Progenitor cell of endocrine pancreas (in vitro differentiated cells): Measurements from ENCODE around the gene ZNF497. TPM values are rescaled to one million over a fixed set of nuclear protein-coding genes. Genes with fewer than 3 reads are reported as not detected.
A peak's percentile ranks its signal among the peaks of the same experiment; 100 is the strongest.

ENCODE experiments used
- DNase-seq: peaks from one replicate; pipeline ENCODE4 v3.0.0; 2021; ENCODE audit warnings: low spot score; ENCODE audit not compliant: unreplicated experiment
- H3K27ac Mint-ChIP-seq: 2 replicates; pipeline ENCODE4 v1.8.0; 2021; ENCODE audit warnings: mild to moderate bottlenecking, moderate library complexity, mixed read lengths
- H3K27me3 Mint-ChIP-seq: 2 replicates; pipeline ENCODE4 v1.8.0; 2021; ENCODE audit warnings: mixed read lengths
- H3K36me3 Mint-ChIP-seq: 2 replicates; pipeline ENCODE4 v1.8.0; 2022; ENCODE audit warnings: mixed read lengths; ENCODE audit not compliant: insufficient read depth
- H3K4me1 Mint-ChIP-seq: 2 replicates; pipeline ENCODE4 v1.8.0; 2021; ENCODE audit warnings: low read depth, mixed read lengths
- H3K4me3 Mint-ChIP-seq: 2 replicates; pipeline ENCODE4 v1.8.0; 2021; ENCODE audit warnings: low read depth, mild to moderate bottlenecking, moderate library complexity, mixed read lengths
- H3K9me3 Mint-ChIP-seq: 2 replicates; pipeline ENCODE4 v1.8.0; 2021; ENCODE audit warnings: low read depth, mixed read lengths
- CTCF ChIP-seq: fragments of 200-600 bp; sonication (generic); IDR thresholded peaks from one replicate; pipeline ENCODE4 v1.5.0; 2021; ENCODE audit warnings: antibody characterized with exemption, mild to moderate bottlenecking; ENCODE audit not compliant: unreplicated experiment
- total RNA-seq: library from RNA; stranded (reverse); gene quantifications from 2 replicates; pipeline ENCODE4 v1.2.1, GENCODE V29; 2021

Gene ZNF497
- total RNA-seq, 1 donor from 2014 or later: 13.4 TPM

GRCh38 chr19:58326914-58327726, 35.4 kb downstream of the ZNF497 start, which contains the start of gene ZSCAN22:
ZSCAN22 (plus strand) TSS chr19:58326994; CDS start chr19:58334803, 7,809 bp downstream.
- Mint-ChIP-seq H3K27me3 (no peaks in the 10 kb centered on the region), H3K4me1 (peaks cover 10% of the 10 kb centered on the region), H3K9me3 (no peaks in the 10 kb centered on the region), H3K27ac (no peak within 1 kb of the TSS), H3K36me3 (no peaks in the 10 kb centered on the region), H3K4me3 (no peak within 1 kb of the TSS)
- DNase-seq: peak; percentile 87
- TF ChIP-seq CTCF: no peak

- no peak for DNase-seq
- Mint-ChIP-seq H3K4me3 (no peak overlapping the region), H3K27ac (no peak overlapping the region), H3K4me1 (peaks cover 10% of the 10 kb centered on the region), H3K36me3 (no peaks in the 10 kb centered on the region), H3K9me3 (no peaks in the 10 kb centered on the region), H3K27me3 (no peaks in the 10 kb centered on the region)
- TF ChIP-seq CTCF: no peak
These were observed 36.0 kb downstream of the ZNF497 start for GRCh38 chr19:58326501-58326913.

- Mint-ChIP-seq H3K36me3 (no peaks in the 10 kb centered on the region), H3K27ac (no peak overlapping the region), H3K9me3 (no peaks in the 10 kb centered on the region), H3K4me1 (peaks cover 6% of the 10 kb centered on the region), H3K4me3 (no peak overlapping the region), H3K27me3 (no peaks in the 10 kb centered on the region)
- TF ChIP-seq CTCF: no peak
- DNase-seq: no peak
These were observed 37.1 kb downstream of the ZNF497 start for GRCh38 chr19:58325311-58326022.

GRCh38 chr19:58319241-58319640, 43.3 kb downstream of the ZNF497 start:
- peaks cover 4% of the 10 kb centered on the region for H3K36me3 Mint-ChIP-seq
- H3K9me3 Mint-ChIP-seq: no peaks in the 10 kb centered on the region
- H3K4me1 Mint-ChIP-seq: no peaks in the 10 kb centered on the region
- no peak overlapping the region for H3K4me3 Mint-ChIP-seq
- no peak overlapping the region for H3K27ac Mint-ChIP-seq
- no peak for DNase-seq
- no peak for TF ChIP-seq CTCF
- no peaks in the 10 kb centered on the region for H3K27me3 Mint-ChIP-seq

- H3K4me1 Mint-ChIP-seq: no peaks in the 10 kb centered on the region
- H3K4me3 Mint-ChIP-seq: no peak overlapping the region
- no peak for TF ChIP-seq CTCF
- no peaks in the 10 kb centered on the region for H3K27me3 Mint-ChIP-seq
- H3K27ac Mint-ChIP-seq: no peak overlapping the region
- DNase-seq: no peak
- H3K9me3 Mint-ChIP-seq: no peaks in the 10 kb centered on the region
- H3K36me3 Mint-ChIP-seq: peaks cover 9% of the 10 kb centered on the region
These were observed 44.3 kb downstream of the ZNF497 start for GRCh38 chr19:58318297-58318696.
